SK-N-SH treated with all-trans-retinoic acid at 6 μM for 48 hours (cell line): ENCODE data around the gene CH25H.
A peak's percentile ranks its signal among the peaks of the same experiment; 100 is the strongest.
"Not testable (repeated sequence)": the region's sequence is repeated elsewhere in the genome, so short reads cannot be mapped to it uniquely, and the experiment has no call there.

ENCODE experiments used
- ATAC-seq: fragments of 200-7000 bp; cut with Tn5 transposase; 3 replicates; pipeline ENCODE4 v1.9.1; 2020; ENCODE audit warnings: mild to moderate bottlenecking, moderate library complexity
- BACH2 ChIP-seq: fragments of 250-450 bp; sonication (Bioruptor Pico); IDR thresholded peaks from 2 replicates; pipeline ENCODE4 v1.9.0; 2021; ENCODE audit warnings: mild to moderate bottlenecking, borderline replicate concordance
- CREB5 ChIP-seq: fragments of 250-450 bp; sonication (Bioruptor Pico); IDR thresholded peaks from 2 replicates; pipeline ENCODE4 v1.5.1; 2020; ENCODE audit warnings: low read depth, mild to moderate bottlenecking, moderate library complexity
- CSDC2 ChIP-seq: fragments of 250-450 bp; sonication (Bioruptor Pico); IDR thresholded peaks from 2 replicates; pipeline ENCODE4 v1.5.0; 2020; ENCODE audit warnings: mild to moderate bottlenecking, moderate library complexity
- CSRNP3 ChIP-seq: fragments of 250-450 bp; sonication (Bioruptor Pico); IDR thresholded peaks from 2 replicates; pipeline ENCODE4 v1.5.1; 2021; ENCODE audit warnings: mild to moderate bottlenecking, moderate library complexity
- ESRRG ChIP-seq: fragments of 250-450 bp; sonication (Bioruptor Pico); IDR thresholded peaks from 2 replicates; pipeline ENCODE4 v1.6.1; 2021; ENCODE audit warnings: mild to moderate bottlenecking
- GLIS3 ChIP-seq: fragments of 250-450 bp; sonication (Bioruptor Pico); IDR thresholded peaks from 2 replicates; pipeline ENCODE4 v1.5.0; 2020; ENCODE audit warnings: mild to moderate bottlenecking, moderate library complexity
- ISL1 ChIP-seq: fragments of 250-450 bp; sonication (Bioruptor Pico); IDR thresholded peaks from 2 replicates; pipeline ENCODE4 v2.1.2; 2022; ENCODE audit warnings: mild to moderate bottlenecking, moderate library complexity
- OSR1 ChIP-seq: fragments of 250-450 bp; sonication (Bioruptor Pico); IDR thresholded peaks from 2 replicates; pipeline ENCODE4 v1.8.0; 2022; ENCODE audit warnings: moderate library complexity, mild to moderate bottlenecking, inconsistent platforms
- PATZ1 ChIP-seq: fragments of 250-450 bp; sonication (Bioruptor Pico); IDR thresholded peaks from 2 replicates; pipeline ENCODE4 v1.8.0; 2020; ENCODE audit warnings: mild to moderate bottlenecking, moderate library complexity, borderline replicate concordance
- POU6F1 ChIP-seq: fragments of 250-450 bp; sonication (Bioruptor Pico); IDR thresholded peaks from 2 replicates; pipeline ENCODE4 v1.8.0; 2021; ENCODE audit warnings: low read depth, mild to moderate bottlenecking, moderate library complexity, borderline replicate concordance
- PPARA ChIP-seq: fragments of 250-450 bp; sonication (Bioruptor Pico); IDR thresholded peaks from 2 replicates; pipeline ENCODE4 v1.5.0; 2020; ENCODE audit warnings: mild to moderate bottlenecking, borderline replicate concordance
- RARB ChIP-seq: fragments of 250-450 bp; sonication (Bioruptor Pico); IDR thresholded peaks from 2 replicates; pipeline ENCODE4 v1.8.0; 2021; ENCODE audit warnings: mild to moderate bottlenecking, moderate library complexity
- SNAI2 ChIP-seq: fragments of 250-450 bp; sonication (Bioruptor Pico); IDR thresholded peaks from 2 replicates; pipeline ENCODE4 v1.5.0; 2020; ENCODE audit warnings: mild to moderate bottlenecking, moderate library complexity
- TCF4 ChIP-seq: fragments of 250-450 bp; sonication (Bioruptor Pico); IDR thresholded peaks from 2 replicates; pipeline ENCODE4 v1.8.0; 2021; ENCODE audit warnings: mild to moderate bottlenecking, moderate library complexity, borderline replicate concordance
- TOX ChIP-seq: fragments of 250-450 bp; sonication (Bioruptor Pico); IDR thresholded peaks from 2 replicates; pipeline ENCODE4 v1.8.0; 2021; ENCODE audit warnings: mild to moderate bottlenecking, moderate library complexity, borderline replicate concordance
- TSHZ2 ChIP-seq: fragments of 250-450 bp; sonication (Bioruptor Pico); IDR thresholded peaks from 2 replicates; pipeline ENCODE4 v1.5.0; 2020; ENCODE audit warnings: mild to moderate bottlenecking, moderate library complexity
- ZC3H10 ChIP-seq: fragments of 250-450 bp; sonication (Bioruptor Pico); IDR thresholded peaks from 2 replicates; pipeline ENCODE4 v1.5.1; 2021; ENCODE audit warnings: mild to moderate bottlenecking, moderate library complexity
- ZFP3 ChIP-seq: fragments of 250-450 bp; sonication (Bioruptor Pico); IDR thresholded peaks from 2 replicates; pipeline ENCODE4 v1.5.0; 2020; ENCODE audit warnings: mild to moderate bottlenecking, moderate library complexity
- ZFP30 ChIP-seq: fragments of 450-650 bp; formaldehyde crosslinking; IDR thresholded peaks from 2 replicates; pipeline ENCODE4 v1.5.0; 2022; ENCODE audit warnings: mild to moderate bottlenecking, moderate library complexity
- ZNF70 ChIP-seq: fragments of 450-650 bp; formaldehyde crosslinking; IDR thresholded peaks from 2 replicates; pipeline ENCODE4 v1.5.0; 2020; ENCODE audit warnings: mild to moderate bottlenecking, moderate library complexity
- ZNF8 ChIP-seq: fragments of 450-650 bp; formaldehyde crosslinking; IDR thresholded peaks from 2 replicates; pipeline ENCODE4 v1.5.0; 2020; ENCODE audit warnings: mild to moderate bottlenecking, moderate library complexity

Gene CH25H

GRCh38 chr10:89197473-89197872, 9.6 kb downstream of the CH25H start (continued):
- TF ChIP-seq CREB5 (CRISPR knock-in tag) = no peak
- TF ChIP-seq BACH2 (CRISPR knock-in tag) = no peak

GRCh38 chr10:89191301-89191700, 15.8 kb downstream of the CH25H start:
- ATAC-seq = not testable (repeated sequence)

GRCh38 chr10:89189211-89189734, 17.8 kb downstream of the CH25H start:
- TF ChIP-seq SNAI2 (no peak), ISL1 (CRISPR knock-in tag) (peak; percentile 37; the same call in 1 of the 2 replicates)
- no peak for ATAC-seq

- ATAC-seq = no peak
- TF ChIP-seq BACH2 (CRISPR knock-in tag) (no peak), ZFP30 (CRISPR knock-in tag) (no peak), RARB (CRISPR knock-in tag) (no peak), POU6F1 (CRISPR knock-in tag) (no peak), CREB5 (CRISPR knock-in tag) (no peak), ISL1 (CRISPR knock-in tag) (no peak), CSDC2 (CRISPR knock-in tag) (no peak), ZC3H10 (CRISPR knock-in tag) (no peak), ESRRG (CRISPR knock-in tag) (no peak), SNAI2 (no peak), ZNF70 (CRISPR knock-in tag) (no peak), ZNF8 (no peak), TOX (CRISPR knock-in tag) (no peak), CSRNP3 (CRISPR knock-in tag) (no peak)
- TF ChIP-seq, all 23 proteins: peak for 0
These were observed 21.5 kb downstream of the CH25H start for GRCh38 chr10:89185658-89186057.

- no peak for ATAC-seq
- TF ChIP-seq CREB5 (CRISPR knock-in tag) (no peak), ZC3H10 (CRISPR knock-in tag) (no peak), TCF4 (CRISPR knock-in tag) (no peak), ZFP3 (CRISPR knock-in tag) (no peak), CSDC2 (CRISPR knock-in tag) (no peak), ZNF8 (no peak), ISL1 (CRISPR knock-in tag) (no peak), PATZ1 (CRISPR knock-in tag) (no peak), GLIS3 (CRISPR knock-in tag) (no peak), ZFP30 (CRISPR knock-in tag) (no peak), RARB (CRISPR knock-in tag) (no peak), SNAI2 (no peak), CSRNP3 (CRISPR knock-in tag) (no peak), PPARA (CRISPR knock-in tag) (no peak), TSHZ2 (CRISPR knock-in tag) (no peak), OSR1 (CRISPR knock-in tag) (no peak)
These were observed 22.5 kb downstream of the CH25H start for GRCh38 chr10:89184638-89185037.
